Renal pelvis (tissue), 4 donors: Measurements from ENCODE around the gene CCL21. TPM values are rescaled to one million over a fixed set of nuclear protein-coding genes. Genes with fewer than 3 reads are reported as not detected.

Experiments used
- DNase-seq: peaks from one replicate; pipeline ENCODE4 v3.0.0-alpha.2; 2013
- polyA plus RNA-seq, 3 donors: library from polyadenylated mRNA; unstranded; fragments of 120-200 nt; gene quantifications; one replicate each; pipeline ENCODE4 v1.2.1, GENCODE V29; 2013; ENCODE audit not compliant: insufficient read length in 3 of 3

The CCL21 gene
- polyA plus RNA-seq, 3 donors = 10.1 to 50.9 (median 12.5) TPM

DNA sequence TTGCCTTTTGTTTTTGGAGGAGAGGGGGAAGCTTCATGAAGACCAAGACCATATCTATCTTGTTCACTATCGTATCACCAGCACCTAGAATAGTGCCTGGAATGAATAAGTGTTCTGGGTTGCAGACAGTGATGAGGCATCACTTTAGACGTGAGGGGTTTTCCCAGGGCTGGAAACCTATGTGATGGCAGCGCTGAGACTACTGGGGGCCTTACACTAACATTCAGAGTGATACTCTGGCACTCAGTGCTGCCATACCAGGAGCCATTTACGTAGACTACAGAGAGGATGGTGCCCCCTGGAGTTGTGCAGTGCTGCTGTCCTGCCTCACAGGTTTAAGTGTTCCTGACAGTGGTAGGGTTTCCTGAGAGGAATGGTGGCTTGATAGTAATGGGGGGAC is 25.8 kb downstream of the CCL21 start:
- DNase-seq = no peak

DNA sequence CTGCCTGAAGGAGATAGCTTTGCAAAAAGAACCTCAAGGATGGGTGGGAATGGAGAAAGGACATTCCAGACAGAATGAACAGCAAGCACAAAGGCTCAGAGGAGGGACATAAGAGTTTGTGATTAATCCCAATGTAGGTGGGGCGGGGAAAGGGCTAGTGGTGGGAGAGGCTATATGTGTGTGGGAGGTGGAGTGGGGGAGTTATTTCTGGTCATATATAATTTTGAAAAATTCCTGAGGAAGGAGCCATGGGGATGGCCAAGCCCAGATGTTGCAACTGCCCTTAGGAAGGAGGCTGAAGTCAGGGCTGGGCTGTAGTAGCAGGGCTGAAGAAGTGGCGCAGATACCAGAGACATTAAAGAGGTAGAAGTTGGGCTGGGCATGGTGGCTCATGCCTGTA is 34.1 kb downstream of the CCL21 start:
- no peak for DNase-seq

DNA sequence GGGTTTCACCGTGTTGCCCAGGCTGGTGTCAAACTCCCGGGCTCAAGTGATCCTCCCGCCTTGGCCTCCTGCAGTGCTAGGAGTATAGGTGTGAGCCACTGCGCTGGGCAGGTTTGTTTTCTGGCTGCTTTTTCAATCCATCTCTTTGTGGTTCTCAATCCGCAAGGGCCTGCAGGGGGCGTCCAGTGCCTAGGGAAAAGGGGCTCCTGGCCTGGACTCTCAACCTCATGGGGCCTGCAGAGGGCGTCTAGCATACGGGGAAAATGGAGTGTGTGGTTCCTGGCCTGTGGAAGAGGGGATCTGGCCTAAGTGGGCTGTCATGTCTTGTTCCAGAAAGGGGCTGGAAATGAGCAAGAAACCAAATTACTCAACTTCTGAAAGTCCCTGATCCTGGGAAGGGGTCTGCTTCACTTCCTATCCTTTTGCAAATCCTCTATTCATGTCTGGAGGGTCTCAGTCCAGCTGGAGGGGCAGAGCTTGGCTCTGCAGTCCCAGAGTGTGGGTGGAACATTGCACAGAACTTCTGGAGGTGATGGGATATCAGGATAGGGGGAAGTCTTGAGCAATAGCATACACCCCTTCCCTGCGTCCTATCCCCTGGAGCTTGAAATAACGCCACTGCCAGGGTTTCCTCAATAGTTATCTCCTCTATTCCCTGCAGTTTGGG is 34.8 kb downstream of the CCL21 start:
- peak; percentile 75 for DNase-seq

GRCh38 chr9:34674440-34674839 is 35.5 kb downstream of the CCL21 start:
- DNase-seq = no peak

DNA sequence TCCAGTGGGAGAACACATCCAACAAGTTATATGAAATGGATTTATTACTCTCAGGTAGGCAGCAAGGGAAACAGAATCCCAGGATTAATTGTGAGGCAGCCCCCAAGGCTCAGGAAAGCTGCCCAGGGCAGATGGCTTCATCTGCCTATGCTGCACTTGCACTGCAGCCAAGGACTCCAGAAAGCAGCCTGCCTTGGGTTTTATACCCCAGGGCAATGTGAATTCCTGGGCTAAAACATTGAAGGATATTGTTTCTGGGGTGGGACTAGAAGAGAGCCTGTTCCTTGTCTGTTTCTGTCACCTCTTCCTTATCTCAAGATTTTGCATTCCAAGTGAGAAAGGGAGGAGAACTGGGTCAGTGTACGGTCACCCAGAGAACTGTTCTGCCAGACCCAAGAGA is 38.6 kb downstream of the CCL21 start:
- no peak for DNase-seq

- DNase-seq = no peak
These were observed 40.0 kb downstream of the CCL21 start for GRCh38 chr9:34669809-34670562.

GRCh38 chr9:34665381-34666250 is 44.3 kb downstream of the CCL21 start:
- peak; percentile 93 for DNase-seq

GRCh38 chr9:34665067-34665380 is 44.9 kb downstream of the CCL21 start:
- no peak for DNase-seq

DNA sequence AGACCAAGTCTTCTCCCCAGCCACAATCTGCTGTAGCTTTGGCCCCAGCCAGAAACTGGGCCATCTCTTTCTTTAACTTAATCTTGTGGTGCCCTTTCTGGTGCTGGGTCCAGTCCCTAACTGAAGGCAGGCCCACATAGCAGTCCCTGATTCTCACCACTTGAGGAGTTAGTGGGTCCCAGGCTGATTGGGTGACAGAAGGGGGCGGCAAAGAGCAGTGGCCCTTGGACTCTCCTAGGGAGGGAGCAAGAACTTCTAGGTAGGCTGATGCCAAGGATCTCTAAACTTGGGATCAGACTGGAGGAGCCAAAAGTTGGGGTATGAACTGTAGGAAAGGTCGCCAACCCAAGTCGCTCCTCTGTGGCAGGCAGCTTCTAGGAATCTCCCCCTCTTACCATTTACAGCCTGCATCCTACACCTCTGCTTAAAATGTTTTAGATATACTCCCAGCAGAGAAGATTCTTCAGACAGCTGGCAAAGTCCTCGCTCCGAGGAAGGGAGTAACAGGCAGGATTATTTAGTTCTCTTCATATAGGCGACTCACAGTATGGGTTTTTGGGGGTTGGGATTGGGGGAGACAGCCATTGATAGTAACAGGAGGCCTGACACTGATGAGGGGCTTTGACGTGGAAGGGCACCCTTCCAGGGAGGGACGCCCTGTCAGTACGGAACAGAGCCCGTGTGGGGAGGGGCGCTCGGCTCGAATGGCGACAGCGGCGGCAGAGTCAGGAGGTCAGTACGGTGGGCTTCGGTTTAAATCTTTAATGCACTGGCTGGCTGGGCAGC is 45.5 kb downstream of the CCL21 start:
- peak; percentile 64 for DNase-seq

GRCh38 chr9:34663303-34663605 is 46.7 kb downstream of the CCL21 start:
- no peak for DNase-seq

DNA sequence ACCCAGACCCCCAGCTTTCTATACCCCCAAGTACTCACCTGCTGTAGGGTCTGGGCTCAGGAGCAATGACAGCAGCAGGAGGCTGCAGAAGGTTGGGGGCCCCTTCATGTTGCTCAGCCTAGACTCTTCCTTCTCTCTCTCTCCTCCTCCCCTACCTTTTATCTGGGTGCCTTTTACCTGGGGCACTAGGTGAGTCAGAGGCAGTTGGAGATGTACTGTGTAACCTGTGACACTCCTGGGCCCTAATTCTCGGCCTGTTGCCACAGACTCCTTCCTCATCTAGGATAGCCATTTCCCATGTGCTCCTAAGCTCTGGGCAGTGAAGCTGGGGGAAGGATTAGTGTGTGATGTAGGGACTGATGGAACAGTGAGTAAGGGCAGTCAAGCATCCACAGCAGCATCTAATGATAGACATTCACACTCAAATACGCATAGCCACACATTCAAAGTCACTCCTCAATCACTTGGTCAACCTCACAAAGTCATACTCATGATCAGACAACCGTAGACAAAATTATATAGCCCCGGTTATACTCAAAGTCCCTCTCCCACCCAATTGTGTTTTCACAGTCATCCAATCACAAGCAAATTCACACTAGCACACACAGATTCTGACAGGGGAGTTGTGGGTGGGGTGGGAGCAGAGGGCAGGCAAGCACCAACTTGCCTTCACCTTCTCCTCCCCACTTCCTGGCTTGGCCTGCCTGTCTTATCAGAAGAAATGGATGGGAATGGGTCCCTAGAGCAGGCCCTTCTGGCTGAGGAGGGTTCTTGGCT is 47.2 kb downstream of the CCL21 start, which contains the start of gene CCL27:
Gene CCL27, minus strand, starts transcription at position 132 of the 777 bp plus-strand sequence. Its CDS starts 24 bp downstream, at position 108.
- DNase-seq = no peak

DNA sequence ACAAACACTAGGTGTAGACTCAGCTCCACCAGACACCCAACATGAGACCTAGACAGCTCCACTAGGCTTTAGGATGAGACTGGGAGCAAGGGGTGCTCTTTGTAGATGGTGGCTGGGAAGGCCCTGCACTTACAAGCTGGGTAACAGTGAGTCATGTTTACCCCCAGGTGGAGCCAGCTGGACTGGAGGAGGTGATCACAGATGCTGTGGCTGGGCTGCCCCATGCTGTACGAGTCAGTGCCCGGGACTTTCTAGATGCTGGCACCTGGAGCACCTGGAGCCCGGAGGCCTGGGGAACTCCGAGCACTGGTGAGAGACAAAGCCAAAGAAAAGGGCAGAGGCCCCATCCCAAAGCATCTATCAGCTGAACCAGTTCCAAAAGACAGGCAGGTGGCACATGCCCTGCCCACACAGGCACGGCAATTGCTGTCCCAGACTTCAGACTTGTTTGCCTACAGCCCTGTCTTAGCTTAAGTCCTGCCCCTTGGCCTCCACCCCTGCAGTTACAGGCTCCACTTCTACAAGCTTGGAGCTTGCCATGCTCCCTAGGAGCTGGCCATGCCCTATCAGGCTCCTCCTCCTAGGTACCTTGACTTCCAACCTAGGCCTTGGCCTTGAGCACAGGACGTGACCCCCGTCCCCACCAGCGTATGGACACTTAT is 50.2 kb downstream of the CCL21 start:
- DNase-seq = no peak

Other genes starting within 250 kb of the CCL21 start
- 1 to 10 TPM in 2 of 3 donors, under 1 TPM in 1; 0.83 to 2.5 (median 2.4) TPM for gene ENHO, start 187.1 kb downstream of the CCL21 start, polyA plus RNA-seq
- 10 to 100 TPM; 31.6 to 48.1 (median 45.5) TPM for gene CNTFR, start 120.4 kb downstream of the CCL21 start, polyA plus RNA-seq
- 10 to 100 TPM; 31.1 to 35.4 (median 35.0) TPM for gene RPP25L, start 98.0 kb downstream of the CCL21 start, polyA plus RNA-seq
- 100 to 1,000 TPM in 2 of 3 donors, 10 to 100 TPM in 1; 98.7 to 105 (median 103) TPM for gene DCTN3, start 89.6 kb downstream of the CCL21 start, polyA plus RNA-seq
- gene ARID3C, start 81.1 kb downstream of the CCL21 start, polyA plus RNA-seq = under 1 TPM; 0.14 to 0.27 (median 0.16) TPM
- gene SIGMAR1, start 72.3 kb downstream of the CCL21 start, polyA plus RNA-seq = 10 to 100 TPM; 52.7 to 58.7 (median 56.3) TPM
- 10 to 100 TPM; 73.8 to 83.4 (median 83.2) TPM for gene GALT, start 63.5 kb downstream of the CCL21 start, polyA plus RNA-seq
- 10 to 100 TPM; 64.0 to 81.4 (median 71.6) TPM for gene IL11RA, start 58.0 kb downstream of the CCL21 start, polyA plus RNA-seq
- gene CCL27, start 47.5 kb downstream of the CCL21 start, polyA plus RNA-seq = under 1 TPM; 0.37 to 0.95 (median 0.95) TPM
- under 1 TPM in 1 of 3 donors, not detected in 2; 0.19 TPM for gene CCL19, start 18.9 kb downstream of the CCL21 start, polyA plus RNA-seq
- gene PHF24, start 248.1 kb upstream of the CCL21 start, polyA plus RNA-seq = under 1 TPM; 0.13 to 0.40 (median 0.13) TPM